Fibroblast of lung (primary cell): Measurements from ENCODE around the gene BBIP1. TPM values are rescaled to one million over a fixed set of nuclear protein-coding genes. Genes with fewer than 3 reads are reported as not detected.

ENCODE experiments used
- DNase-seq, 2 donors: peaks; one replicate each; pipeline versions ENCODE4 v3.0.0 to v3.0.0-alpha.2; 2010; ENCODE audit warnings: low read depth in 2 of 2
- H2AFZ ChIP-seq: 2 replicates; pipeline ENCODE4 v1.5.1; 2012; ENCODE audit warnings: low read length, control low read depth, inconsistent platforms
- H3K27ac ChIP-seq: 2 replicates; pipeline ENCODE4 v1.5.1; 2011; ENCODE audit warnings: low read length, control low read depth; ENCODE audit not compliant: insufficient read depth
- H3K27me3 ChIP-seq: 2 replicates; pipeline ENCODE4 v1.5.1; 2011; ENCODE audit warnings: mild to moderate bottlenecking, low read length; ENCODE audit not compliant: control insufficient read depth, insufficient read depth
- H3K36me3 ChIP-seq: 2 replicates; pipeline ENCODE4 v1.5.1; 2011; ENCODE audit warnings: low read length; ENCODE audit not compliant: control insufficient read depth, insufficient read depth
- H3K4me1 ChIP-seq: 2 replicates; pipeline ENCODE4 v1.5.1; 2011; ENCODE audit warnings: low read length; ENCODE audit not compliant: control insufficient read depth, insufficient read depth; ENCODE audit errors: extremely low read depth
- H3K4me2 ChIP-seq: 2 replicates; pipeline ENCODE4 v1.5.1; 2011; ENCODE audit warnings: low read length, control low read depth; ENCODE audit not compliant: insufficient read depth; ENCODE audit errors: extremely low read depth
- H3K4me3 ChIP-seq, 4 experiments: fragments of 200-600 bp in 1 of 4; sonication (generic) in 1 of 4; replicated peaks in 1 of 4; 2 replicates each; pipeline ENCODE4 v1.5.1; 2011 to 2016; ENCODE audit warnings: low read length in 4 of 4, low read depth in 3 of 4, mild to moderate bottlenecking in 3 of 4, control low read depth in 2 of 4, inconsistent platforms in 1 of 4, mixed read lengths in 1 of 4; ENCODE audit not compliant: insufficient read depth in 1 of 4; ENCODE audit errors: control extremely low read depth in 1 of 4
- H3K79me2 ChIP-seq: 2 replicates; pipeline ENCODE4 v1.5.1; 2012; ENCODE audit warnings: mild to moderate bottlenecking, low read length, inconsistent platforms; ENCODE audit not compliant: control insufficient read depth, insufficient read depth
- H3K9ac ChIP-seq: 2 replicates; pipeline ENCODE4 v1.5.1; 2011; ENCODE audit warnings: mild to moderate bottlenecking, low read length, control low read depth; ENCODE audit not compliant: insufficient read depth
- H3K9me3 ChIP-seq: 2 replicates; pipeline ENCODE4 v1.5.1; 2012; ENCODE audit warnings: low read depth, low read length; ENCODE audit not compliant: control insufficient read depth, insufficient read depth
- H4K20me1 ChIP-seq: 2 replicates; pipeline ENCODE4 v1.5.1; 2011; ENCODE audit warnings: low read length; ENCODE audit not compliant: control insufficient read depth, insufficient read depth; ENCODE audit errors: extremely low read depth
- EZH2 ChIP-seq: IDR thresholded peaks from 2 replicates; pipeline ENCODE4 v1.5.1; 2012; ENCODE audit warnings: low read length, control low read depth, mild to moderate bottlenecking; ENCODE audit errors: missing control alignments
- polyA plus RNA-seq, 2 donors: library from polyadenylated mRNA; depleted of rRNA in 1 of 2; stranded (reverse) in 1 of 2; unstranded in 1 of 2; fragments of >200 nt; gene quantifications; 2 replicates each; pipeline ENCODE4 v1.2.1, GENCODE V29; 2011 to 2012; ENCODE audit warnings: missing spikeins in 1 of 2
- total RNA-seq: library from RNA; depleted of rRNA; stranded (reverse); fragments of >200 nt; gene quantifications from 2 replicates; pipeline ENCODE4 v1.2.1, GENCODE V29; 2014
- TF ChIP-seq, protein P1 (sequence below), 2 donors: IDR thresholded peaks in 1 of 2; conservative IDR thresholded peaks in 1 of 2; 1 replicate in 1 of 2; 2 replicates in 1 of 2; pipeline ENCODE4 v1.5.1; 2011 to 2012; ENCODE audit warnings: low read length in 2 of 2, control low read depth in 1 of 2, inconsistent platforms in 1 of 2, low read depth in 1 of 2, mild to moderate bottlenecking in 1 of 2

BBIP1 gene
- total and polyA plus RNA-seq, 2 donors (not counting 1 experiment from before 2014, with no cell fraction given): 30.1 to 31.7 TPM

DNA sequence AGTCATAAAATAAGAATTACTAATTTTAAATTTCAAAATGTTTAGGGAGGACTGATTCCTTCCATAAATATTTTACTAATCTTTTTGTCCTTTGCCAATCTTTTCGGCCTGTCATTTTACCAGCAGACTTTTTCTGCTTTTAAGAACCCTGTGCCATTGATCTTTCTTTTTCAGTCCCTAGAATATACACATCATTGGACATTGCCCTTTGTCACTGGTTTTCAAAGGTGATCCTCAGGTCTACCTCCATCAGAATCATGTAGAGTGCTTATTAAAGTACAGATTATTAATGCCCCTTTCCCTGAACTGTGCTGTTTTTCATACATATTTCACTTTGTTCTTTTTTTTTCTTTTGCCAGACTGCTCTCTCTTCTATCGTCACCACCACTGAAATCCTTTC, 44.2 kb upstream of the BBIP1 start:
- Histone ChIP-seq H3K4me2 (no peak overlapping the region), H3K9ac (no peak overlapping the region), H2AFZ (no peak overlapping the region), H3K27ac (no peak overlapping the region), H3K36me3 (no peaks in the 10 kb centered on the region), H4K20me1 (no peaks in the 10 kb centered on the region), H3K4me1 (peaks cover 2% of the 10 kb centered on the region), H3K27me3 (no peaks in the 10 kb centered on the region), H3K79me2 (peaks cover 43% of the 10 kb centered on the region), H3K9me3 (no peaks in the 10 kb centered on the region), H3K4me3 (no peak overlapping the region)
- DNase-seq: no peak
- no peak for TF ChIP-seq EZH2
- TF ChIP-seq, protein P1, sequence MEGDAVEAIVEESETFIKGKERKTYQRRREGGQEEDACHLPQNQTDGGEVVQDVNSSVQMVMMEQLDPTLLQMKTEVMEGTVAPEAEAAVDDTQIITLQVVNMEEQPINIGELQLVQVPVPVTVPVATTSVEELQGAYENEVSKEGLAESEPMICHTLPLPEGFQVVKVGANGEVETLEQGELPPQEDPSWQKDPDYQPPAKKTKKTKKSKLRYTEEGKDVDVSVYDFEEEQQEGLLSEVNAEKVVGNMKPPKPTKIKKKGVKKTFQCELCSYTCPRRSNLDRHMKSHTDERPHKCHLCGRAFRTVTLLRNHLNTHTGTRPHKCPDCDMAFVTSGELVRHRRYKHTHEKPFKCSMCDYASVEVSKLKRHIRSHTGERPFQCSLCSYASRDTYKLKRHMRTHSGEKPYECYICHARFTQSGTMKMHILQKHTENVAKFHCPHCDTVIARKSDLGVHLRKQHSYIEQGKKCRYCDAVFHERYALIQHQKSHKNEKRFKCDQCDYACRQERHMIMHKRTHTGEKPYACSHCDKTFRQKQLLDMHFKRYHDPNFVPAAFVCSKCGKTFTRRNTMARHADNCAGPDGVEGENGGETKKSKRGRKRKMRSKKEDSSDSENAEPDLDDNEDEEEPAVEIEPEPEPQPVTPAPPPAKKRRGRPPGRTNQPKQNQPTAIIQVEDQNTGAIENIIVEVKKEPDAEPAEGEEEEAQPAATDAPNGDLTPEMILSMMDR (conservative IDR thresholded peaks at IDR 0.05 in 1 of 2, IDR thresholded peaks at IDR 0.05 in 1 of 2; ENCODE audit: low read depth in 1 of 2, low read length in 2 of 2): no peak

- Histone ChIP-seq H3K36me3 (no peaks in the 10 kb centered on the region), H3K4me1 (peaks cover 2% of the 10 kb centered on the region), H3K79me2 (peaks cover 41% of the 10 kb centered on the region), H3K4me2 (no peak overlapping the region), H3K27me3 (no peaks in the 10 kb centered on the region), H3K4me3 (no peak overlapping the region), H2AFZ (no peak overlapping the region), H3K27ac (no peak overlapping the region), H3K9ac (no peak overlapping the region), H4K20me1 (no peaks in the 10 kb centered on the region), H3K9me3 (no peaks in the 10 kb centered on the region)
- DNase-seq: no peak
- TF ChIP-seq EZH2: no peak
- TF ChIP-seq, protein P1 (conservative IDR thresholded peaks at IDR 0.05 in 1 of 2, IDR thresholded peaks at IDR 0.05 in 1 of 2; ENCODE audit: low read depth in 1 of 2, low read length in 2 of 2): no peak
Measured at GRCh38 chr10:110962443-110962842, 43.5 kb upstream of the BBIP1 start.

GRCh38 chr10:110960333-110960712, 41.3 kb upstream of the BBIP1 start:
- H3K4me3 ChIP-seq: no peak overlapping the region
- no peak overlapping the region for H3K4me2 ChIP-seq
- no peaks in the 10 kb centered on the region for H3K27me3 ChIP-seq
- no peaks in the 10 kb centered on the region for H3K4me1 ChIP-seq
- peaks cover 39% of the 10 kb centered on the region for H3K79me2 ChIP-seq
- no peak overlapping the region for H3K27ac ChIP-seq
- no peak for DNase-seq
- no peaks in the 10 kb centered on the region for H3K9me3 ChIP-seq
- no peaks in the 10 kb centered on the region for H4K20me1 ChIP-seq
- no peak overlapping the region for H2AFZ ChIP-seq
- TF ChIP-seq, protein P1 (conservative IDR thresholded peaks at IDR 0.05 in 1 of 2, IDR thresholded peaks at IDR 0.05 in 1 of 2; ENCODE audit: low read depth in 1 of 2, low read length in 2 of 2): no peak
- TF ChIP-seq EZH2: no peak
- H3K36me3 ChIP-seq: no peaks in the 10 kb centered on the region
- H3K9ac ChIP-seq: no peak overlapping the region
